Head of caudate nucleus (tissue), 42 donors: Measurements from ENCODE around the gene VPS16.

ENCODE experiments used
- DNase-seq, 42 donors: peaks; one replicate each; pipeline versions ENCODE4 v3.0.0 to v3.0.0-alpha.2; 2020 to 2021; ENCODE audit warnings: mixed read lengths in 7 of 42
- intact Hi-C: fragments of 100-400 bp; cut with DNase I; formaldehyde crosslinking; loops from one replicate; pipeline ENCODE4 v1.15.0; 2022

The VPS16 gene

DNA sequence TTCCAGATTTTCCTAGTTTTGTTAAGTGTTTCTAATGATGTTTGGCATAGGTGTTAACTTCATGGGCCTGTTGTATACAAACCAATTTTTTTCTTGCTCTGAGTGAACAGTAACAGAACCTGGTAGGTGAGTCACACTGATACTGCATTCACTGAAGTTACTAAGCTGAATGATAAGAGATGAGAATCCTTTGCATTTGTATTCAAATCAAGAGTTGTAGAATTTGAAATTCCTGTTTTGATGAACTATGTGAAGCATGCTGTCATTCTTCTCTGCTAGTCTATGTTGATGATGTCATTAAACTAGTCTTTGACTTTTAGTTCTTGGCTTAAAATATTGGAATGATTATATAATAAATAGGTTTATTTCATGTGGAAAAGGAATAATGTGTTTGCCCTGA is 70.7 kb downstream of the VPS16 start:
- DNase-seq: no peak
- intact Hi-C loops: no loop called here

DNA sequence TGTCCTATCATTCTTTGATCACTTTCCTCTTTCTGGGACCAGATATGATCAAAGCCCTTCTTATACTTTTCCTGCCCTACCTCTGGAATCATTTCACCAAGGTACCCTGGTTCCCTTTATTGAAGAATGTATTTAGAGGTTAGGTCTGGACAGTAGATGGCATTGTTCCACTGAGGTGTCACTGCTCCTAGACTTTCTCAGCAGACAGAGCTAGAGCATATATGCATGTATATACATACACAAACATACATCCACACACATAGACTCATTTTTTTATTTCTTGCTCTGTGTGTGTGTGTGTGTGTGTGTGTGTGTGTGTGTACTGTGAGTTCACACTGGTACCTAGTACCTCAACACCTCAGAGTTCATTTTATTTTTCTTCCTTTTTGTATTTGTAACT is 73.6 kb downstream of the VPS16 start:
- peak in 4 of 42 donors; percentile 11 to 44 (median 27) for DNase-seq
- intact Hi-C loops: no loop called here
